Neural crest cell (in vitro differentiated cells): Measurements from ENCODE around the gene LCE2B. TPM values are rescaled to one million over a fixed set of nuclear protein-coding genes. Genes with fewer than 3 reads are reported as not detected.

Experiments
- total RNA-seq: library from RNA; stranded (reverse); gene quantifications from 2 replicates; pipeline ENCODE4 v1.2.1, GENCODE V29; 2021

Gene LCE2B
- total RNA-seq, 1 donor from 2014 or later = not detected

Other genes with a start within 250 kb of the LCE2B start
- not detected in 2 replicates for gene LCE5A, start 175.3 kb upstream of the LCE2B start, total RNA-seq
- gene CRCT1, start 171.6 kb upstream of the LCE2B start, total RNA-seq = not detected in 2 replicates
- gene LCE3E, start 119.3 kb upstream of the LCE2B start, total RNA-seq = not detected in 2 replicates
- gene LCE3D, start 105.6 kb upstream of the LCE2B start, total RNA-seq = not detected in 2 replicates
- not detected in 2 replicates for gene LCE3C, start 85.9 kb upstream of the LCE2B start, total RNA-seq
- not detected in 2 replicates for gene LCE3B, start 72.3 kb upstream of the LCE2B start, total RNA-seq
- not detected in 2 replicates for gene LCE3A, start 63.0 kb upstream of the LCE2B start, total RNA-seq
- not detected in 2 replicates for gene LCE2D, start 22.7 kb upstream of the LCE2B start, total RNA-seq
- not detected in 2 replicates for gene LCE2C, start 10.8 kb upstream of the LCE2B start, total RNA-seq
- gene LCE2A, start 12.2 kb downstream of the LCE2B start, total RNA-seq = not detected in 2 replicates
- not detected in 2 replicates for gene LCE4A, start 22.0 kb downstream of the LCE2B start, total RNA-seq
- gene KPRP, start 71.9 kb downstream of the LCE2B start, total RNA-seq = not detected in 2 replicates
- gene LCE1F, start 89.0 kb downstream of the LCE2B start, total RNA-seq = not detected in 2 replicates
- not detected in 2 replicates for gene LCE1E, start 100.1 kb downstream of the LCE2B start, total RNA-seq
- gene LCE1D, start 110.6 kb downstream of the LCE2B start, total RNA-seq = not detected in 2 replicates
- gene LCE1C, start 120.5 kb downstream of the LCE2B start, total RNA-seq = not detected in 2 replicates
- gene LCE1B, start 125.8 kb downstream of the LCE2B start, total RNA-seq = not detected in 2 replicates
- not detected in 2 replicates for gene LCE1A, start 141.3 kb downstream of the LCE2B start, total RNA-seq
- gene LCE6A, start 156.7 kb downstream of the LCE2B start, total RNA-seq = not detected in 2 replicates
- gene LCE7A, start 173.9 kb downstream of the LCE2B start, total RNA-seq = not detected in 2 replicates
- not detected in 2 replicates for gene SMCP, start 192.2 kb downstream of the LCE2B start, total RNA-seq
- not detected in 2 replicates for gene IVL, start 222.4 kb downstream of the LCE2B start, total RNA-seq